GM21367 (cell line): ENCODE data around the gene MRPS7.

Experiments used
- ATAC-seq: cut with Tn5 transposase; IDR thresholded peaks from one replicate; pipeline ENCODE4 v1.9.1; 2021; ENCODE audit not compliant: unreplicated experiment

Gene MRPS7

DNA sequence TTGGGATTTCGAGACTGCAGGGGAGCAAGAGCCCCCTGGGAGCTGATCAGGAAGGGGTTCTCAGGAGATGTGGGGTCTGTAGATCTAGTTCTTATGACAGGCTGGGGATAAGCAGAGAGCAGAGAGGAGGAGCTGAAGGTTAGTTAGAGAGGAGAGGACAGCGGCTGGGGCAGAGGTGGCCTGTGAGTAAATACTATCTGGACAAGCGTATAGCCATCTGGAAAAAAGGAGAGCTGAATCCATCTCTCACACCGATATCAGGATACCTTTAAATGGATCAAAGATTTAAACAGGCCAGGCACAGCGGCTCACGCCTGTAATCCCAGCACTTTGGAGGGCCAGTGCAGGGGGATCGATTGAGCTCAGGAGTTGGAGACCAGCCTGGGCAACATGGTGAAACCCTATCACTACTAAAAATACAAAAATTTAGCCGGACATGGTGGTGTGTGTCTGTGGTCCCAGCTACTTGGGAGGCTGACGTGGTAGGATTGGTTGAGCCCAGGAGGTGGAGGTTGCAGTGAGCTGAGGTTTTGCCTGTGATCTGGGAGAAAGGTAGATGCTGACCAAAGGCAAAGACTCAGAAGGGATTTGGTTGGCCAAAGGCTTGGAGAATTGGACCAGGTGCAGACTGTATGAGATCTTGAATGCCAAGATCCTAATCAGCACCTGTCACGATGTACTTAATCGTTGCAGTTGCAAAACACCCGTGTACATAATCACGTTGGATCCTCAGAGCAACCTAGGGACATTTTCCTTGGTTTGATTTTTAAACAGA, 46.5 kb downstream of the MRPS7 start:
- ATAC-seq: no peak

DNA sequence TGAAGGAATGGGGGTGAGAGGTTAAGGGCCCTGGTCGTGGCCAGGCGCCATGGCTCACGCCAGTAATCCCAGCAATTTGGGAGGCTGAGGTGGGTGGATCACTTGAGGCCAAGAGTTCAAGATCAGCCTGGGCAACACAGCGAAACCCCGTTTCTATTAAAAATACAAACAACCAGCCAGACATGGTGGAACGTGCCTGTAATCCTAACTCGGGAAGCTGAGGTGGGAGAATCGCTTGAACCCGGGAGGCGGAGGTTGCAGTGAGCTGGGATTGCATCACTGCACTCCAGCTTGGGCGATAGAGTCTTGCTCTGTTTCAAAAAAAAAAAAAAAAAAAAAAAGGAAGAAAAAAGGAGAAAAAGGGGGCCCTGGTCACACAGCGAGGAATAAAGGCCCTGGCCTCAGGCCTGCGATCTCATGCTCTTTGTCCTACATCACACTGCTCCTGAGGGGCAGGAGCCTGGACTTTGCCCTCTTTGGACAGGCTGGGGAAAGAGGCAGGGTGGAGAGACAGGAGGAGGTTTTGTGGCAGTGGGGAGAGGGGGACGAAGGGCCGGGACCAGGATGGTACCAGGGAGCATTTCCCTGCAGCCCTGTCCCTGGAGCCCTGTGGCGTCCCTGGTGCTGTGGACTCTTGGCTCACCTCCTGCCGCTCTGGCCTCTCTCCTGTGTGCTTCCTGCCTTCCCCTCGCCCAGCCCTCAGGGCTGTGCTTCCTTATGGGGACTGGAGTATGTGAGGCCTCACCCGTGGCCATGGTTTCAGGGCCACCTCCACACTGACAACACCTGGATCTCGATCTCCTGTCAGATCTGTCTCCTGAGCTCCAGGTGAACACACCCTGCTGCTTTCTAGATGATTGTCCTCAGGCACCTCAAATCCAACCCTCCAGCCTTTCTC, 47.3 kb downstream of the MRPS7 start:
- no peak for ATAC-seq

DNA sequence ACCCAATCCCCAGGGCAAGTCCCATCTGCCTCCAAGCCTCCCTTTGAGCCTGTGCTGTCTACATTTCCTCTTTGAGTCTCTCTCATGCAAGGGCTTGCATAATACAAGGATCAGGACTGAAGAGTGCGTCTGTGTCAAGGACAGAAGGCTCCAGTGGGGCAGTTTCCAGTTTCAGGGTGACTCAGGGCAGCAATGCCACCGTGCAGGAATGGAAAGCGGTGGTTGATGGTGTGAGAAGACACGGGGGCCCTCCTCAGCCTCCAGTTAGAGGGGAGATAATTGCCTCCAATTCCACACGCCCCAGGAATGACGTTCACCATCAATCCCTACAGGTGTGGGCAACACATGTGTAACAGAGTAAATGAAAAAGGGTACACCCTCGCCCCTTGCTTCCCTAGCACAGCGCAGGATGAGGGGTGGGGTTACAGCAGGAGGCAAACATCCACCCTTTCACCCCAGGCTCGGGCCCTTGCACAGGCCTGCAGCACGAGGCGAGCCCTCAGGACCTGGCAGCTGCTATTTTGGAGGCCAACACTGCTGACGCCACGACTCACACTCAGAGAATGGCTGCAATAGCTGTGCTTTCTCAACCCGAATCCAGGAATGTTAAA, 52.4 kb downstream of the MRPS7 start:
- ATAC-seq: no peak

DNA sequence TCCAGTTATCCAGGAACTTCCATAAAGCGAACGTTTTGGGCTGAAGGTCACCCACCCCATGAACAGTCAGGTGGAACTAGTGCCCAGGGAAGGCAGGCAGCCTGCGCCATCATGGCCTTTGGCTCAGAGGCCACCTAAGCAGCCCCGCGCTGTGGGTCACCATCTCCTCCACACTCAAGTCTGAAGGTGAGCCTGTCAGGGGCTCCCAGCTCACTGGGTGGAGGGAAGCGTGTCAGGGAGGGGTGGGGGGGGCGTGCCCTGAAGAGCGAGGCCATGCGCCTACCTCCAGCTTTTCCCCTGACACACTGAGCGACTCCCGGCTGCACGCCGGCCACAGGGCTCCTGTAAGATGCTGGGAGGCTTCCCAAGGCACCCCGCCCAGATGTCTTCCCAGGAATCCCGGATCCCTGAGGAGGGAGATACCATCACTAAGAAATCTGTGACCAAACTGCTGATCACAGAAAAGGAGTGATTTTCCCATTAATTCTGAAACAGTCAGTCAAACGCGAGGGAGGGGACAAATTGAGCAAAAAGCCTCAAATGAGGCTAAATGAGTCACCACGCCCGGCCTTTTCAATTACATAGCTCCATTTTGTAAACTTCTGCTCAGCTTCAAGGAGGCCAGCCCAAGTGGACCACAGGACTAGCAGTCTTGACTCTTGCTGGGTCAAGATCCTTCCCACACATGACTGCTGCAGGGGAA, 54.0 kb downstream of the MRPS7 start:
- no peak for ATAC-seq
